Thyroid gland (tissue), 4 donors: ENCODE data around the gene DMAC2L. TPM values are rescaled to one million over a fixed set of nuclear protein-coding genes. Genes with fewer than 3 reads are reported as not detected.
"Not testable (repeated sequence)": the region's sequence is repeated elsewhere in the genome, so short reads cannot be mapped to it uniquely, and the experiment has no call there.

Source experiments
- DNase-seq, 2 donors: peaks; one replicate each; pipeline ENCODE4 v3.0.0-alpha.2; 2019
- H3K27ac ChIP-seq, 3 donors: fragments of 200-600 bp; sonication (generic); 1 replicate in 2 of 3; 2 replicates in 1 of 3; pipeline ENCODE4 v1.5.1; 2016 to 2019; ENCODE audit warnings: mild to moderate bottlenecking in 1 of 3, moderate library complexity in 1 of 3
- H3K27me3 ChIP-seq: fragments of 200-600 bp; sonication (generic); one replicate; pipeline ENCODE4 v1.5.1; 2019
- H3K36me3 ChIP-seq, 2 donors: fragments of 200-600 bp; sonication (generic); one replicate each; pipeline ENCODE4 v1.5.1; 2016 to 2019
- H3K4me1 ChIP-seq, 2 donors: fragments of 200-600 bp; sonication (generic); one replicate each; pipeline ENCODE4 v1.5.1; 2017 to 2019
- H3K4me3 ChIP-seq, 3 donors: fragments of 200-600 bp; sonication (generic); replicated peaks in 1 of 3; 1 replicate in 2 of 3; 2 replicates in 1 of 3; pipeline ENCODE4 v1.5.1; 2016; ENCODE audit warnings: mild to moderate bottlenecking in 1 of 3
- H3K9me3 ChIP-seq: fragments of 200-600 bp; sonication (generic); one replicate; pipeline ENCODE4 v1.5.1; 2017
- POLR2A ChIP-seq, 2 donors: fragments of 450-650 bp; IDR thresholded peaks; one replicate each; pipeline ENCODE4 v1.6.1; 2017; ENCODE audit warnings: antibody characterized with exemption in 2 of 2, mild to moderate bottlenecking in 2 of 2, moderate library complexity in 1 of 2
- WGBS, 2 donors: methylation state at CpG; one replicate each; pipeline ENCODE4 v1.1.5; 2017; 5-methylcytosine and 5-hydroxymethylcytosine counted together
- intact Hi-C: fragments of 100-400 bp; cut with DNase I; formaldehyde crosslinking; loops from one replicate; pipeline ENCODE4 v1.15.1; 2023
- total RNA-seq, 4 donors: library from RNA; depleted of rRNA; stranded (reverse); fragments of >200 nt; gene quantifications; one replicate each; pipeline ENCODE4 v1.2.3, GENCODE V29; 2016
- TF ChIP-seq, protein P1 (sequence below), 6 experiments: fragments of 200-600 bp in 3 of 6; fragments of 450-650 bp in 3 of 6; sonication (generic) in 3 of 6; IDR thresholded peaks; one replicate each; pipeline ENCODE4 v1.5.1; 2016 to 2019; ENCODE audit warnings: antibody characterized with exemption in 6 of 6, mild to moderate bottlenecking in 2 of 6, inconsistent platforms in 1 of 6, moderate library complexity in 1 of 6

DMAC2L gene
- total RNA-seq, 4 donors from 2014 or later: 15.2 to 44.2 (median 32.8) TPM

DNA sequence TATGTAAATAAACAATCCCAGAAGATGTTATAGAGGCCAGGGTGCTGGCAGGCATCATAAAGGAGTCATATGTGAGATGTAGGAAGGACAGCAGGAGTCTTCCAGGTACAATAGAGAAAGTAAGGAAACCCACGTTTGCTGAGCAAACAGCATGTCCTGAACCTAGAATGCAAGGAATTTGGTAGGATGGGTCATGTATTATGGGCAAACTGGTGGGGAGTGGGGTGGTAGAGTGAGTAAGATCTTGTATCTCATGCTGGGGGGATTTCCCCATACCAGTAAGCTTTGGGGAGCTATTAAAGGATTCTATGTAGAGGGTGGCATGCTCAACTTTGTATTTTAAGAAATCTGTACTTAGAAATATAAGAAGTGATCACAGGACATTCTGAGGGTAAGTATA is 43.6 kb downstream of the DMAC2L start:
- no peak for TF ChIP-seq POLR2A (IDR thresholded peaks at IDR 0.05)
- TF ChIP-seq, protein P1, sequence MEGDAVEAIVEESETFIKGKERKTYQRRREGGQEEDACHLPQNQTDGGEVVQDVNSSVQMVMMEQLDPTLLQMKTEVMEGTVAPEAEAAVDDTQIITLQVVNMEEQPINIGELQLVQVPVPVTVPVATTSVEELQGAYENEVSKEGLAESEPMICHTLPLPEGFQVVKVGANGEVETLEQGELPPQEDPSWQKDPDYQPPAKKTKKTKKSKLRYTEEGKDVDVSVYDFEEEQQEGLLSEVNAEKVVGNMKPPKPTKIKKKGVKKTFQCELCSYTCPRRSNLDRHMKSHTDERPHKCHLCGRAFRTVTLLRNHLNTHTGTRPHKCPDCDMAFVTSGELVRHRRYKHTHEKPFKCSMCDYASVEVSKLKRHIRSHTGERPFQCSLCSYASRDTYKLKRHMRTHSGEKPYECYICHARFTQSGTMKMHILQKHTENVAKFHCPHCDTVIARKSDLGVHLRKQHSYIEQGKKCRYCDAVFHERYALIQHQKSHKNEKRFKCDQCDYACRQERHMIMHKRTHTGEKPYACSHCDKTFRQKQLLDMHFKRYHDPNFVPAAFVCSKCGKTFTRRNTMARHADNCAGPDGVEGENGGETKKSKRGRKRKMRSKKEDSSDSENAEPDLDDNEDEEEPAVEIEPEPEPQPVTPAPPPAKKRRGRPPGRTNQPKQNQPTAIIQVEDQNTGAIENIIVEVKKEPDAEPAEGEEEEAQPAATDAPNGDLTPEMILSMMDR (IDR thresholded peaks at IDR 0.05): no peak
- H3K27ac ChIP-seq: no peak overlapping the region
- WGBS, 2 donors: 90 to 97% methylated on average over 1 of the region's 1 CpG
- intact Hi-C loops: no loop called here
- no peak overlapping the region for H3K4me3 ChIP-seq
- no peak for DNase-seq
- no peaks in the 10 kb centered on the region for H3K9me3 ChIP-seq
- H3K4me1 ChIP-seq: no peaks in the 10 kb centered on the region
- no peaks in the 10 kb centered on the region for H3K36me3 ChIP-seq
- no peaks in the 10 kb centered on the region for H3K27me3 ChIP-seq

DNA sequence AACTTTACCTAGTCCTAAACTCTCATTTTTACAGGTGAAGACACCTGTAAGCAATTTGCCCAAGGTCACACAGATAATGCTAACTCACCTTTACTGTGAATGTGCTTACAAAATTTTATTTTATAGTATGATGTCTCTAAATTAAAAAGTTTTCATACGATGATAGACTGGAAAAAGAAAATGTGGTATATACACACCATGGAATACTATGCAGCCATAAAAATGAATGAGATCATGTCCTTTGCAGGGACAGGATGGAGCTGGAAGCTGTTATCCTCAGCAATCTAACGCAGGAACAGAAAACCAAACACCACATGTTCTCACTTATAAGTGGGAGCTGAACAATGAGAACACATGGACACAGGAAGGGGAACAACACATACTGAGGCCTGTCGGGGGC is 44.2 kb downstream of the DMAC2L start:
- H3K27ac ChIP-seq, intact Hi-C loops, H3K9me3 ChIP-seq, H3K36me3 ChIP-seq, H3K4me3 ChIP-seq, H3K27me3 ChIP-seq, H3K4me1 ChIP-seq, DNase-seq: not testable (repeated sequence)
- 86% methylated on average over 3 of the region's 3 CpGs for WGBS, 2 donors

DNA sequence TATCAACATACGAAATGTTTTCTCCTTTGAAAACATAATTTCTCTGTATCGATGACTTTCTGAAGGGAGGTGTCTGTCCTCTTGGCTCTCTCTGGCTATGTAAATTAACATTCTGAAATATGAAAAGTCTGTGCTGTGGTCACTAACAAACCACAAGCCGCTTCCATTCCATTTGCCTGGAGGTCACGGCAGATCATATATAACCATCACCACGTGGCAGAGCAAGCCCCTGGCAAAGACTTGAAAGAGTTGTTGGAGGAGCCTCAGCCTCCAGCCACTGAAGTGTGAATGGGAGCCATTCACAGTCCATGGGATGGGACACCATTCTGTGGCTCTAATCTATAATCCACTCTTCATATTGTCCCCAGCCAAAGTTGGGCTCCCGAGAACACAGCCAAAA is 45.0 kb downstream of the DMAC2L start:
- TF ChIP-seq POLR2A (IDR thresholded peaks at IDR 0.05): no peak
- Histone ChIP-seq H3K27ac (no peak overlapping the region), H3K36me3 (no peaks in the 10 kb centered on the region), H3K27me3 (no peaks in the 10 kb centered on the region), H3K9me3 (no peaks in the 10 kb centered on the region), H3K4me3 (no peak overlapping the region), H3K4me1 (no peaks in the 10 kb centered on the region)
- WGBS, 2 donors: 71 to 86% methylated on average over 6 of the region's 6 CpGs
- DNase-seq: no peak
- intact Hi-C loops: no loop called here

DNA sequence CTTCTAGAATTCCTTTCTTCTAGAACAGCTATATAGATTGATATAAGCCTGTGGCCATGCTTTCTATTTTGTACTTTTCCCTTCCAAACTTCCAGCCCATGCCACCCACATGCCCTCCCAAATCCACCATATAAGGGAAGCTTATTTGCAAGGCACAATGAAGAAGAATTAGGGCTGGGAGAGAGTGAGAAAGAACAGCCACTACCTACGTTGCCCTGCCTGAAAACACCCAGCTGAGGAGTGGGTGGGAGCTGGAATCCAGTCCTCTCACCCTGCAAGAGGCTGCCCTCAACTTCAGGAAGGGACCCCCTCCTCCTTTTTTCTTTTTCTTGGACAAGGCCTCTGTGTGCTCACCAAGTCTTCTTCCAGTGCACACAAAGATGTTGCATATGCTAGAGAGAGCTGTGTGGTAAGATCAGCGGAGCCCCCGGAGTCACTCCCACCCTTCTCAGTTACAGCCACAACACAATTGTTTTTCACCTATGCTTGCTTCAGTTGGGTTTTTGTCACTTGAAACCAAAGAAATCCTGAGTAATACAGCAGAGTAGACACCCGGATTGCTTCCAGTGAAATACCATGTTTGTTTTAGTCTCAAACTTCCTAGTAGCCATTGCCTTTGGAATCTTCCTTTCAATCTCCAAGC is 45.8 kb downstream of the DMAC2L start:
- Histone ChIP-seq H3K4me3 (no peak overlapping the region), H3K9me3 (no peaks in the 10 kb centered on the region), H3K27me3 (no peaks in the 10 kb centered on the region), H3K27ac (no peak overlapping the region), H3K4me1 (no peaks in the 10 kb centered on the region), H3K36me3 (no peaks in the 10 kb centered on the region)
- intact Hi-C loops: no loop called here
- TF ChIP-seq, protein P1 (IDR thresholded peaks at IDR 0.05): no peak
- no peak for TF ChIP-seq POLR2A (IDR thresholded peaks at IDR 0.05)
- DNase-seq: no peak
- 92 to 97% methylated on average over 4 of the region's 4 CpGs for WGBS, 2 donors

DNA sequence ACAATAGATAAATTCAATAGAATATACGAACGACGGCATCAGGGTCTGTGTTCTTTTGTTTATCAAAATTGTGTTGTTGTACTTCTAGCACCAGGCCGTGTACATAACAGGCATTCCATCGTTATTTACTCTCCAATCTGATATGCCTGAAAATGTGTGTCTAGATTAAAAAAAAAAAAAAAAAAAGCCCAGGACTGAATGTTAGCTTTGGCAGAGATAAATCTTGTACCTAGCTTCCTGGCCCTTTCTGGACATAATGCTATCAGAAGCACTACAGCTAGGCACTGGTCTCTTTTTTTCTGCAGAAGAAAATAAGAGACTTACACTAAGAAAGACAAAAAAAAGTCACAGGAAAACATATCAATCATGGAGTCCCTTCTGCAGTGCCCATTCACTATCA is 47.5 kb downstream of the DMAC2L start:
- Histone ChIP-seq H3K36me3 (no peaks in the 10 kb centered on the region), H3K27me3 (no peaks in the 10 kb centered on the region), H3K4me1 (peaks cover 0 to 11% of the 10 kb centered on the region in 2 donors), H3K9me3 (no peaks in the 10 kb centered on the region), H3K4me3 (no peak overlapping the region), H3K27ac (no peak overlapping the region)
- 91 to 92% methylated on average over 5 of the region's 5 CpGs for whole genome bisulfite sequencing, 2 donors
- intact Hi-C loops: no loop called here
- no peak for TF ChIP-seq POLR2A (IDR thresholded peaks at IDR 0.05)
- TF ChIP-seq, protein P1 (IDR thresholded peaks at IDR 0.05): no peak
- no peak for DNase-seq

DNA sequence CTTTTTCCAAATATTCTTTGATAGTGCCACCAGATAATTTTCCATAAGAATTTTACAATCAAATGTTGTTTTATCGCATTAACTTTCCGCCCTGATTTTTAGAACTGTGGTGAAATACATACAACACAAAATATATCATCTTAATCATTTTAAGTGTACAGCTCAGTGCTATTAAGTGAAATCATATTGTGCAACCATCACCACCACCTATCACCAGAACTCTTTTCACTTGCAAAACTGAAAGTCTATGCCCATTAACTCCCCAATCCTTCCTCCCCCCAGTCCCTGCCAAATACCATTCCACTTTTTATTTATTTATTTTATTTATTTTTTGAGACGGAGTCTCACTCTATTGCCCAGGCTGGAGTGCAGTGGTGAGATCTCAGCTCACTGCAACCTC is 48.0 kb downstream of the DMAC2L start:
- peaks cover 0 to 11% of the 10 kb centered on the region in 2 donors for H3K4me1 ChIP-seq

More for the DNA sequence above, 48.0 kb downstream of the DMAC2L start:
- 98 to 99% methylated on average over 3 of the region's 3 CpGs for WGBS, 2 donors
- no peak for TF ChIP-seq POLR2A (IDR thresholded peaks at IDR 0.05)
- TF ChIP-seq, protein P1 (IDR thresholded peaks at IDR 0.05): no peak
- DNase-seq: no peak
- Histone ChIP-seq H3K27me3 (no peaks in the 10 kb centered on the region), H3K27ac (no peak overlapping the region), H3K9me3 (no peaks in the 10 kb centered on the region), H3K36me3 (no peaks in the 10 kb centered on the region), H3K4me3 (no peak overlapping the region)
- intact Hi-C loops: no loop called here
